ENCODE measurements around the gene FAM149A.

- TF ChIP-seq CTCF (IDR thresholded peaks at IDR 0.05) (no peak), POLR2A (IDR thresholded peaks at IDR 0.05) (no peak)
Measured at GRCh38 chr4:186158021-186158813, 53.7 kb downstream of the FAM149A start.

Measured in esophagus squamous epithelium (tissue), 4 donors.